Suprapubic skin (tissue), 4 donors: ENCODE measurements around the gene RD3L. TPM values are rescaled to one million over a fixed set of nuclear protein-coding genes. Genes with fewer than 3 reads are reported as not detected.

Experiments
- DNase-seq, 2 donors: peaks; one replicate each; pipeline ENCODE4 v3.0.0-alpha.2; 2019; ENCODE audit warnings: low spot score in 2 of 2
- H3K27ac ChIP-seq: fragments of 200-600 bp; sonication (generic); one replicate; pipeline ENCODE4 v1.5.1; 2019
- H3K27me3 ChIP-seq: fragments of 200-600 bp; sonication (generic); one replicate; pipeline ENCODE4 v1.5.1; 2019
- H3K36me3 ChIP-seq: fragments of 200-600 bp; sonication (generic); one replicate; pipeline ENCODE4 v1.5.1; 2019
- H3K4me1 ChIP-seq: fragments of 200-600 bp; sonication (generic); one replicate; pipeline ENCODE4 v1.5.1; 2019
- H3K4me3 ChIP-seq: fragments of 200-600 bp; sonication (generic); one replicate; pipeline ENCODE4 v1.5.1; 2019; ENCODE audit warnings: mild to moderate bottlenecking
- H3K9me3 ChIP-seq: fragments of 200-600 bp; sonication (generic); one replicate; pipeline ENCODE4 v1.5.1; 2019
- EP300 ChIP-seq: sonication (generic); formaldehyde crosslinking; IDR thresholded peaks from one replicate; pipeline ENCODE4 v1.6.1; 2017; ENCODE audit warnings: antibody characterized with exemption
- POLR2A ChIP-seq, 2 donors: fragments of 450-650 bp; IDR thresholded peaks; one replicate each; pipeline ENCODE4 v1.6.1; 2017; ENCODE audit warnings: antibody characterized with exemption in 2 of 2, mild to moderate bottlenecking in 2 of 2, moderate library complexity in 2 of 2
- POLR2AphosphoS5 ChIP-seq, 3 donors: sonication (generic); formaldehyde crosslinking; IDR thresholded peaks; one replicate each; pipeline ENCODE4 v1.6.1; 2017; ENCODE audit warnings: antibody characterized with exemption in 3 of 3
- WGBS: methylation state at CpG from one replicate; pipeline ENCODE4 v1.1.5; 2018; 5-methylcytosine and 5-hydroxymethylcytosine counted together
- total RNA-seq, 4 donors: library from RNA; depleted of rRNA; stranded (reverse); fragments of >200 nt; gene quantifications; one replicate each; pipeline ENCODE4 v1.1.0, GENCODE V29; 2016
- TF ChIP-seq, protein P1 (sequence below), 2 donors: fragments of 200-600 bp in 1 of 2; fragments of 450-650 bp in 1 of 2; sonication (generic) in 1 of 2; IDR thresholded peaks; one replicate each; pipeline ENCODE4 v1.5.1; 2016 to 2019; ENCODE audit warnings: antibody characterized with exemption in 2 of 2, mild to moderate bottlenecking in 1 of 2, moderate library complexity in 1 of 2

Gene RD3L
- total RNA-seq, 4 donors from 2014 or later: not detected

DNA sequence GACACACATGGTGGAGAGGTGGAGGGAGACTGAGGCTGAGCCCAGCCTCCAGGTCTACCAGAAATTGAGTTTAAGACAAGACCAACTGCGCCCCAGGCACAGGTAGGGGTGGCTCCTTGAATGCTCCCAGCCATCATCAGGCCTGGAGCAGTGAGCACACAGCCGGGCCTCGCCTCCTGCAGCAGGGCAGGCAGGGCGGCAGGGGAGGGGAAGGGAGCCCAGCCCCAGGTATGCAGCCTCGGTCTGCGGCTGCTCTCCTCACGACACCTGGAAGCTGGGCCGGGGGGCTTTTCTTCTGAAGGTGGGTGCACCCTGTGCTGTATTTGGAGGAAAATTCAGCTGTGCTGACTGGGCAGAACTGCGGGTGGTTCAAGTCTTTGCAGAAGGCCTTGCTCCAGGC is 43.6 kb downstream of the RD3L start:
- no peaks in the 10 kb centered on the region for H3K36me3 ChIP-seq
- no peak overlapping the region for H3K27ac ChIP-seq
- peaks cover 5% of the 10 kb centered on the region for H3K4me1 ChIP-seq
- TF ChIP-seq, protein P1, sequence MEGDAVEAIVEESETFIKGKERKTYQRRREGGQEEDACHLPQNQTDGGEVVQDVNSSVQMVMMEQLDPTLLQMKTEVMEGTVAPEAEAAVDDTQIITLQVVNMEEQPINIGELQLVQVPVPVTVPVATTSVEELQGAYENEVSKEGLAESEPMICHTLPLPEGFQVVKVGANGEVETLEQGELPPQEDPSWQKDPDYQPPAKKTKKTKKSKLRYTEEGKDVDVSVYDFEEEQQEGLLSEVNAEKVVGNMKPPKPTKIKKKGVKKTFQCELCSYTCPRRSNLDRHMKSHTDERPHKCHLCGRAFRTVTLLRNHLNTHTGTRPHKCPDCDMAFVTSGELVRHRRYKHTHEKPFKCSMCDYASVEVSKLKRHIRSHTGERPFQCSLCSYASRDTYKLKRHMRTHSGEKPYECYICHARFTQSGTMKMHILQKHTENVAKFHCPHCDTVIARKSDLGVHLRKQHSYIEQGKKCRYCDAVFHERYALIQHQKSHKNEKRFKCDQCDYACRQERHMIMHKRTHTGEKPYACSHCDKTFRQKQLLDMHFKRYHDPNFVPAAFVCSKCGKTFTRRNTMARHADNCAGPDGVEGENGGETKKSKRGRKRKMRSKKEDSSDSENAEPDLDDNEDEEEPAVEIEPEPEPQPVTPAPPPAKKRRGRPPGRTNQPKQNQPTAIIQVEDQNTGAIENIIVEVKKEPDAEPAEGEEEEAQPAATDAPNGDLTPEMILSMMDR (IDR thresholded peaks at IDR 0.05): no peak
- no peak for TF ChIP-seq POLR2A (IDR thresholded peaks at IDR 0.05)
- no peak for TF ChIP-seq POLR2AphosphoS5 (IDR thresholded peaks at IDR 0.05)
- no peak overlapping the region for H3K4me3 ChIP-seq
- 80% methylated on average over 1 of the region's 9 CpGs for WGBS
- H3K9me3 ChIP-seq: no peaks in the 10 kb centered on the region
- DNase-seq: no peak
- H3K27me3 ChIP-seq: no peaks in the 10 kb centered on the region

DNA sequence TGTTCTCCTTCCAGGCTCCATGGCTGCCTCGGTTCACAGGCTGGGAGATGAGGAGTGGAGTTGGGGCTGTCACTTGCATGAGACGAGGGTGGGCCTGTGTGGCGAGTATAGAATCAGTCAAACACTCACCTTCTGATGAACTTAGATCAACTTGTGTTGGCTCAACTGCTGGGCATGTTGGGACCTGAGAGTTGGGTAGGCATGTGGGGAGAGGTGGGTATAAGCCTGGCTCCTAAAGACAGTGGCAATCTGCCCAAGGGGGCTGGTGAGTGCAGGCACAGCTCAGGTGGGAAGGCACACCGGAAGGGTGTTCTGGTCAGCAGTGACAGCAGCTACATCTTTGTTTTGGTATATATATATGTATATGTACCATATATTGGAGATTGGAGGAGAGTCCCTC is 44.1 kb downstream of the RD3L start:
- TF ChIP-seq POLR2AphosphoS5 (IDR thresholded peaks at IDR 0.05): no peak
- DNase-seq: no peak
- H3K4me1 ChIP-seq: peaks cover 5% of the 10 kb centered on the region
- no peak overlapping the region for H3K4me3 ChIP-seq
- H3K36me3 ChIP-seq: no peaks in the 10 kb centered on the region
- H3K9me3 ChIP-seq: no peaks in the 10 kb centered on the region
- no peaks in the 10 kb centered on the region for H3K27me3 ChIP-seq
- 80% methylated on average over 4 of the region's 4 CpGs for WGBS
- H3K27ac ChIP-seq: no peak overlapping the region

DNA sequence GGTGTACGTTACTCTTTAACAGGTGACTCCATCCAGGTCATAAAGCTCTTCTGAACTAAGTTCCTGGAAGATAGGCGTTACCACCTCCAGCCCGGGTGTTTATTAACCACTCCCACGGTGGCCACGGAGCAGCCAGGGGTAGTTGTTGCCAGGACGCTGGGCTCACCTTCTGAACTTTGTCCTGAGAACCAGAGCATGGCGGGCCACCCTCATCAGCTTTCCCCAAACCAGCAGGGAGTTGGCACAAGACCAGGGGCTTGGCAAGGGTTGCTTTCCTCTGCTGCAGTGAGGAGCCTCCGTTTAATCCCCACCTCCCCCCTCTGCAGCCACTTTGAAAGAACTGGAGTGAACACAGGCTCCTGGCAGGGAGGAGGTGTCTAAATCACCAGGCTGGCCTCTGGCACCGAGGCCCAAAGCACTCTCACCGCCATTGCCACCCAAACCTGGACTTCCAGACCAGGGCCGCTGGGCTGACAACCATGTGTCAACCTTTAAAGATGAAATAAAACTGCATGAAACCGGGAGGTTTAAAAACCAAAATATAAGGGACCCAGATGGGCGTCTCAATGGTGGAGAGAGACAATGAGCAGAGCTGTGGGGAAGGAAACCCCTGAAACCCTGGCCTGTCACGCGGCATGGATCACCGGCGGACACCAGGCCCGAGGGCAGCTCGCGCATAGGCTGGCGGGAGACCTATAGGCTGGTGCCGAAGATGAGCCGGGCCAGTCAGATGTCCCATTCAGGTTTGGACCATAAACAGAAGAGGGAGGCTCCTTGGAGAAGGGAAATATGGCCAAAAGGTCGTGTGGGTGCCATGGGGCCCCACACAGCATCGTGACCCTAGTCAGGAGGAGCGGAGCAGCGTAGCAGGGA is 45.0 kb downstream of the RD3L start:
- no peak overlapping the region for H3K27ac ChIP-seq
- no peak for DNase-seq
- peaks cover 5% of the 10 kb centered on the region for H3K4me1 ChIP-seq
- TF ChIP-seq EP300 (no peak), POLR2A (IDR thresholded peaks at IDR 0.05) (no peak), POLR2AphosphoS5 (IDR thresholded peaks at IDR 0.05) (no peak)
- TF ChIP-seq, protein P1 (IDR thresholded peaks at IDR 0.05): no peak
- no peaks in the 10 kb centered on the region for H3K36me3 ChIP-seq
- H3K9me3 ChIP-seq: no peaks in the 10 kb centered on the region
- H3K4me3 ChIP-seq: no peak overlapping the region
- WGBS: 81% methylated on average over 26 of the region's 27 CpGs
- H3K27me3 ChIP-seq: no peaks in the 10 kb centered on the region

DNA sequence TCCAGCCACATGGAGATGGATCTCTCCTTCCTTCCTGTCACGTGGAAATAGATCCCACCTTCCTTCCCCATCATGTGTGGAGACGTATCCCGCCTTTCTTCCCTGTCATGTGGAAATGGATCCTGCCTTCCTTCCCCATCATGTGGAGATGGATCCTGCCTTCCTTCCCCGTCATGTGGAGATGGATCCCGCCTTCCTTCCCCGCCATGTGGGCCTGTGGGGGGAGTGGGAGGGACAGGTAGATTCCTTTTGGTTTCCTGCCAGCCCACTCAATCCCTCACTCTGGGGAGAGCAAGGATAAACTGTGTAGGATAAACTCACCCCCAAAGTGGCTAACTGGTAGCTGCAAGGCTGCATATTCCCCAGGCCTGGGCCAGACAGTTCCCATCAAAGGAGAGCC is 45.8 kb downstream of the RD3L start:
- TF ChIP-seq POLR2A (IDR thresholded peaks at IDR 0.05): no peak
- H3K36me3 ChIP-seq: no peaks in the 10 kb centered on the region
- no peak overlapping the region for H3K27ac ChIP-seq
- no peaks in the 10 kb centered on the region for H3K9me3 ChIP-seq
- no peak for DNase-seq
- H3K4me1 ChIP-seq: peaks cover 5% of the 10 kb centered on the region
- no peak overlapping the region for H3K4me3 ChIP-seq
- no peaks in the 10 kb centered on the region for H3K27me3 ChIP-seq
- WGBS: 66% methylated on average over 6 of the region's 6 CpGs

DNA sequence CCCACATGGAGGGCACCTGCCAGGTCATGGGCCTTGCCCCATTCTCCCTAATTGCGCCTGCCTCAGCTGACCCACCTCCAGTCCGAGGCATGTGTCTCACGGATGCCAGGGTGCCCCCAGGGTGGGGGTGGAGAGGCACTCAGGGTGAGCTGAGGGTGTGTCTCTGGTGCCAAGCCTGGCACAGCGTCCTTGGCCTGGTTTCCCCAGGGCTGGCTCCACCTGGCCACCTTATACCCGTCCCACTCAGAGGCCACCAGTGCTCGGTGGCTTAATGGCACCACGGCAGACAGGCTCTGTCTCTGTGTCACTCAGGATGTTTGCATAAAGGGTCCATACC is 47.6 kb downstream of the RD3L start:
- Histone ChIP-seq H3K36me3 (no peaks in the 10 kb centered on the region), H3K9me3 (no peaks in the 10 kb centered on the region), H3K27ac (no peak overlapping the region), H3K27me3 (no peaks in the 10 kb centered on the region), H3K4me1 (peaks cover 14% of the 10 kb centered on the region), H3K4me3 (no peak overlapping the region)
- WGBS: 44% methylated on average over 3 of the region's 7 CpGs
- TF ChIP-seq POLR2A (IDR thresholded peaks at IDR 0.05): no peak
- TF ChIP-seq EP300: no peak
- TF ChIP-seq, protein P1 (IDR thresholded peaks at IDR 0.05): no peak
- no peak for TF ChIP-seq POLR2AphosphoS5 (IDR thresholded peaks at IDR 0.05)
- no peak for DNase-seq

DNA sequence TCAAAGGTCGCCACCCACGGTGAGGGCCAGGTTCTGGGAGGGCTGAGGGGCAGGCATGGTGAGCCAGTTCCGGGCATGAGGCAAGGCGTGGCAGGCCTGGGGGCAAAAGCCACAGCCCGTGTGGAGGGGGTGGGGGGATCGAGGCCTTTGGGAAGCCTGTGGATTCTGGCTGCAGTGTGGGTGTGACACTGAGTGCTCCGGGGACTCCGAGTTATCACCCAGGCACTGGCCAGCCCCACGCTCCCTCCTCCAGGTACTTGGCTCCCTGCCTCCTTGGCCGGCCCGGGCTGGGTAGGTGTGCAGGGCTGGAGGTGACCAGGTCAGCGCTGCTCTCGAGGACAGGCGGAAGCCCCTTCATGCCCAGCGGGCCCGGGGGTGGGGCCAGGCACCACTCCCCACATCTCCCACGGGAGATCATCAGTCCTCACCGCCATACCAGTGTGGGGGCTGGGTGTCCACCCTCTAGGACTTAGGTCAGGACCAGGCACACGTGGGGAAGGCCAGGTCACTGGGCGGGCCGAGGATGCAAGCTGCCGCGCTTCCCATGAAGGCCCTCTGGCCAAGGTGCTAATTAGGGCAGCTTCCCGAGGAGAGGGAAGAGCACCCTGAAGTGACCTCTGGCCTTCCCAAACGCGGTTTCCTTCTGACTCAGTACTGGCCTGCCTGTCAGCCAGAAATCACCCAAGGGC is 48.2 kb downstream of the RD3L start:
- TF ChIP-seq, protein P1 (IDR thresholded peaks at IDR 0.05): no peak
- TF ChIP-seq POLR2A (IDR thresholded peaks at IDR 0.05) (no peak), POLR2AphosphoS5 (IDR thresholded peaks at IDR 0.05) (no peak), EP300 (no peak)
- Histone ChIP-seq H3K27ac (no peak overlapping the region), H3K4me3 (no peak overlapping the region), H3K27me3 (no peaks in the 10 kb centered on the region), H3K36me3 (no peaks in the 10 kb centered on the region), H3K9me3 (no peaks in the 10 kb centered on the region), H3K4me1 (peaks cover 18% of the 10 kb centered on the region)
- 71% methylated on average over 4 of the region's 26 CpGs for WGBS
- DNase-seq: no peak
